SU-DHL-6 (cell line): ENCODE measurements around the gene PIK3CA.
"Not testable (repeated sequence)": the region's sequence is repeated elsewhere in the genome, so short reads cannot be mapped to it uniquely, and the experiment has no call there.

Experiments
- EZH2phosphoT487 ChIP-seq: fragments of 200-600 bp; sonication (generic), shearing (Covaris generic); conservative IDR thresholded peaks from 2 replicates; pipeline ENCODE4 v1.6.1; 2018; ENCODE audit warnings: mild to moderate bottlenecking, antibody characterized with exemption, low read length, moderate library complexity, mixed read lengths
- TF ChIP-seq, protein P1 (sequence below): fragments of 200-600 bp; sonication (generic); IDR thresholded peaks from one replicate; pipeline ENCODE4 v1.5.1; 2017; ENCODE audit warnings: antibody characterized with exemption, mild to moderate bottlenecking, low read length, moderate library complexity; ENCODE audit not compliant: insufficient read depth, poor library complexity, severe bottlenecking

DNA sequence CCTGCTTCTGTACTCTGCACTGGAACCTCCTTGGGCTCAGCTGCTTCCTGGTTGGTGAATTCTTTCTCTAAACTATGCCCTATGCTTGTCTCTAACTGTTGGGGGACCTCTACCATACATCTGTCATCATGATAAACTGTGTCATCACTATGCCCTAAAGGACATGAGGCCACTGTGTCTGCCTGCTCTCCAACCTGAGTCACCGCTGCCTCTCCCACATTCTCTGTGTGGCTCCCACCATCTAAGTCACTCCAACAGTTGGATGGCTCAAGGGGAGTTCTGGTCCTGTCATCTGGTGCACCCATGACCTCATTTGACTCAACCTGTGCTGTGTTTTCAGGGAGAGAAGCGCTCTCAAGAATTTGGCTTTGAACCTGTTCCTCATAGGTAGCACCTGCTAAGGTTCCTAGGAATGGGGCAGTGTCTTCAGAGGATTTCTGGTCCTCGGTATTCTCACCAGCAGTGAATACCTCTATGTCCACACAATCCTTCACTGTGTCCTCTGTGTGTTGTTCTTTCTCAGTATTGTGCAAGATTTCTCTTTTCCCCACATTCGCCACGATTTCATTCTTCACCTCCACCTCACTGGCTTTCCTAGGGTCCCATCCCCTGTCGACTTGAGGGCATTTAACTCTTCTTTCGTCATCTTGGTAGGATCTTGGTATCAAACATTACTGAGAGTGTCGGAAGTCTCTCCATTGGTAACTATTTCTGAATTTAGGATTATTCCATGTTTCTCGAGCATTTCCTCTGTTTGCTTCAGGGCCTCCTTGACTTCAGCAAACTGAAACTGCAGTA, 112.0 kb downstream of the PIK3CA start:
- TF ChIP-seq, protein P1, sequence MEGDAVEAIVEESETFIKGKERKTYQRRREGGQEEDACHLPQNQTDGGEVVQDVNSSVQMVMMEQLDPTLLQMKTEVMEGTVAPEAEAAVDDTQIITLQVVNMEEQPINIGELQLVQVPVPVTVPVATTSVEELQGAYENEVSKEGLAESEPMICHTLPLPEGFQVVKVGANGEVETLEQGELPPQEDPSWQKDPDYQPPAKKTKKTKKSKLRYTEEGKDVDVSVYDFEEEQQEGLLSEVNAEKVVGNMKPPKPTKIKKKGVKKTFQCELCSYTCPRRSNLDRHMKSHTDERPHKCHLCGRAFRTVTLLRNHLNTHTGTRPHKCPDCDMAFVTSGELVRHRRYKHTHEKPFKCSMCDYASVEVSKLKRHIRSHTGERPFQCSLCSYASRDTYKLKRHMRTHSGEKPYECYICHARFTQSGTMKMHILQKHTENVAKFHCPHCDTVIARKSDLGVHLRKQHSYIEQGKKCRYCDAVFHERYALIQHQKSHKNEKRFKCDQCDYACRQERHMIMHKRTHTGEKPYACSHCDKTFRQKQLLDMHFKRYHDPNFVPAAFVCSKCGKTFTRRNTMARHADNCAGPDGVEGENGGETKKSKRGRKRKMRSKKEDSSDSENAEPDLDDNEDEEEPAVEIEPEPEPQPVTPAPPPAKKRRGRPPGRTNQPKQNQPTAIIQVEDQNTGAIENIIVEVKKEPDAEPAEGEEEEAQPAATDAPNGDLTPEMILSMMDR = not testable (repeated sequence)
- not testable (repeated sequence) for TF ChIP-seq EZH2phosphoT487
